ENCODE results near the gene TSN. TPM values are rescaled to one million over a fixed set of nuclear protein-coding genes. Genes with fewer than 3 reads are reported as not detected.
A peak's percentile ranks its signal among the peaks of the same experiment; 100 is the strongest.

Gene TSN
- total RNA-seq (2021; ENCODE audit: unreplicated experiment) (96.0 TPM), Bru-seq, nascent RNA (percentile 94 among the genes with signal in this experiment), BruChase-seq, experiment 1, labeled RNA remaining after a 2-hour chase (percentile 97 among the genes with signal in this experiment), BruChase-seq, experiment 2, labeled RNA remaining after a 6-hour chase (percentile 99 among the genes with signal in this experiment)
- 70.7 TPM for polyA plus RNA-seq (2012; ENCODE audit: insufficient read length)
- long read RNA-seq, transcript TSN-202 (6 exons, 1,436 nt): minor isoform, 7 of 416 reads
- long read RNA-seq, transcript TSN-201 (6 exons, 3,420 nt): major isoform, 373 of 416 reads
- long read RNA-seq, transcript TSN-204 (6 exons, 2,843 nt): minor isoform, 5 of 416 reads
- long read RNA-seq, partial matches to known transcripts: 4 of 416 reads
- long read RNA-seq, other reads (novel, unspliced or antisense): 23 of 416 reads

DNA sequence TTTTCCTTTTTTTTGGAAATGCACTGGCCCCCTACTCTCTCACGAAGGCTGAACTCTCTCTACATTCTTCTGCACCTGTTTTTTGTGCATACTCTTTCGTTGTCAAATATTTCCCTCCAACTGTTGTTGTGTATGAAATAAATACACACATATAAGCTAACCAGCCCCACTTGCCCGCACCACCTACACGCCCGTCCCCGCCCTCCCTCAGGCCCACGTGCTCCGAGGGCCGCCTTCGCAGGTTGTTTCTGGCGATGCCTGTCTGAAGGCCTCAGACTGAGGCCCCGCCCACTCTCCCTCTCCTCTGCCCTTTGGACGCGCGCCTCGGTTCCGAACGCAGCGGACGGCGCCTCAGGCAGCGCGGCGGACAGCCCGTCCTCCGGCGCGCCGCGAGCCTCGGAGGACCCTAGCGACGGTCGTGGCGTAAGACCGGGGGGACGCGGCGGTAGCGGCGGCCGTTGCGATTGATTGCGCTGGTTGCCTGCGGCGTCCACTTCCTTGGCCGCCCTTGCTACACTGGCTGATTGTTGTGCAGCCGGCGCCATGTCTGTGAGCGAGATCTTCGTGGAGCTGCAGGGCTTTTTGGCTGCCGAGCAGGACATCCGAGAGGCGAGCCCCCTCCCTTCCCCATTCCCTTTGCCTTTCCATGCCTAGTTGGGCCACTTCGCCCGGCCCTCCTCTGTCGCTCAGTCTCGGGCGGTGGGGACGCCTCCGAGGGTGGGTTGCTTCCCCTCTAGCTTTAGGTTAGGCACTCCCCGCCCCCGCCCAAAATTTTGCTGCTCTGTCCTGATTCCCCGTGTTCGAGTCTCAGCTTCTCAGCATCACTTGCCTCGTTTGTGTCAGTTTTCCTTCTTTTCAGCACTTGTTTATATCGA, at the start of gene TSN:
TSS of gene TSN (plus strand) at position 415 of the 875 bp plus-strand sequence. CDS start at position 544, 129 bp downstream.
- ATAC-seq: peak; percentile 99
- TF ChIP-seq, protein P1, sequence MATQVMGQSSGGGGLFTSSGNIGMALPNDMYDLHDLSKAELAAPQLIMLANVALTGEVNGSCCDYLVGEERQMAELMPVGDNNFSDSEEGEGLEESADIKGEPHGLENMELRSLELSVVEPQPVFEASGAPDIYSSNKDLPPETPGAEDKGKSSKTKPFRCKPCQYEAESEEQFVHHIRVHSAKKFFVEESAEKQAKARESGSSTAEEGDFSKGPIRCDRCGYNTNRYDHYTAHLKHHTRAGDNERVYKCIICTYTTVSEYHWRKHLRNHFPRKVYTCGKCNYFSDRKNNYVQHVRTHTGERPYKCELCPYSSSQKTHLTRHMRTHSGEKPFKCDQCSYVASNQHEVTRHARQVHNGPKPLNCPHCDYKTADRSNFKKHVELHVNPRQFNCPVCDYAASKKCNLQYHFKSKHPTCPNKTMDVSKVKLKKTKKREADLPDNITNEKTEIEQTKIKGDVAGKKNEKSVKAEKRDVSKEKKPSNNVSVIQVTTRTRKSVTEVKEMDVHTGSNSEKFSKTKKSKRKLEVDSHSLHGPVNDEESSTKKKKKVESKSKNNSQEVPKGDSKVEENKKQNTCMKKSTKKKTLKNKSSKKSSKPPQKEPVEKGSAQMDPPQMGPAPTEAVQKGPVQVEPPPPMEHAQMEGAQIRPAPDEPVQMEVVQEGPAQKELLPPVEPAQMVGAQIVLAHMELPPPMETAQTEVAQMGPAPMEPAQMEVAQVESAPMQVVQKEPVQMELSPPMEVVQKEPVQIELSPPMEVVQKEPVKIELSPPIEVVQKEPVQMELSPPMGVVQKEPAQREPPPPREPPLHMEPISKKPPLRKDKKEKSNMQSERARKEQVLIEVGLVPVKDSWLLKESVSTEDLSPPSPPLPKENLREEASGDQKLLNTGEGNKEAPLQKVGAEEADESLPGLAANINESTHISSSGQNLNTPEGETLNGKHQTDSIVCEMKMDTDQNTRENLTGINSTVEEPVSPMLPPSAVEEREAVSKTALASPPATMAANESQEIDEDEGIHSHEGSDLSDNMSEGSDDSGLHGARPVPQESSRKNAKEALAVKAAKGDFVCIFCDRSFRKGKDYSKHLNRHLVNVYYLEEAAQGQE (IDR thresholded peaks at IDR 0.05; ENCODE audit: insufficient read depth in 1 of 2, low read depth in 2 of 2, low read length in 1 of 2): no peak
- TF ChIP-seq SIN3A (IDR thresholded peaks at IDR 0.05; ENCODE audit: borderline replicate concordance, insufficient read depth, low read depth, low read length): peak; percentile 66; the same call in 1 of the 2 replicates
- TF ChIP-seq TCF7L2 (IDR thresholded peaks at IDR 0.05; ENCODE audit: low read depth, low read length): no peak
- TF ChIP-seq POLR2AphosphoS5 (IDR thresholded peaks at IDR 0.05; ENCODE audit: low read depth, low read length): peak; percentile 79
- TF ChIP-seq, protein P2, sequence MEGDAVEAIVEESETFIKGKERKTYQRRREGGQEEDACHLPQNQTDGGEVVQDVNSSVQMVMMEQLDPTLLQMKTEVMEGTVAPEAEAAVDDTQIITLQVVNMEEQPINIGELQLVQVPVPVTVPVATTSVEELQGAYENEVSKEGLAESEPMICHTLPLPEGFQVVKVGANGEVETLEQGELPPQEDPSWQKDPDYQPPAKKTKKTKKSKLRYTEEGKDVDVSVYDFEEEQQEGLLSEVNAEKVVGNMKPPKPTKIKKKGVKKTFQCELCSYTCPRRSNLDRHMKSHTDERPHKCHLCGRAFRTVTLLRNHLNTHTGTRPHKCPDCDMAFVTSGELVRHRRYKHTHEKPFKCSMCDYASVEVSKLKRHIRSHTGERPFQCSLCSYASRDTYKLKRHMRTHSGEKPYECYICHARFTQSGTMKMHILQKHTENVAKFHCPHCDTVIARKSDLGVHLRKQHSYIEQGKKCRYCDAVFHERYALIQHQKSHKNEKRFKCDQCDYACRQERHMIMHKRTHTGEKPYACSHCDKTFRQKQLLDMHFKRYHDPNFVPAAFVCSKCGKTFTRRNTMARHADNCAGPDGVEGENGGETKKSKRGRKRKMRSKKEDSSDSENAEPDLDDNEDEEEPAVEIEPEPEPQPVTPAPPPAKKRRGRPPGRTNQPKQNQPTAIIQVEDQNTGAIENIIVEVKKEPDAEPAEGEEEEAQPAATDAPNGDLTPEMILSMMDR (IDR thresholded peaks at IDR 0.05): no peak
- CTCF ChIA-PET: interaction anchor here (0.6 kb wide), 1 partner anchor 1331 kb away, joined by 3 read pairs; no protein-coding TSS in a partner anchor
- POLR2A ChIA-PET: interaction anchor here (0.7 kb wide), 3 partner anchors 224 to 419 kb away, joined by 3 to 4 read pairs (median 3); partner anchors contain the start of gene RNU4ATAC
- Histone ChIP-seq H3K4me1 (ENCODE audit: control insufficient read depth, insufficient read depth, low read length) (peaks cover 11% of the 10 kb centered on the region), H3K27me3 (ENCODE audit: control insufficient read depth, insufficient read depth, low read length) (no peaks in the 10 kb centered on the region), H3K4me3 (ENCODE audit: low read depth in 2 of 2, low read length in 2 of 2) (peak within 1 kb of the TSS; percentile 100), H3K36me3 (ENCODE audit: control insufficient read depth, insufficient read depth, low read length) (peaks cover 23% of the 10 kb centered on the region), H3K27ac (ENCODE audit: low read length) (peak within 1 kb of the TSS; percentile 98), H3K9me3 (ENCODE audit: control insufficient read depth, insufficient read depth, low read depth, low read length) (no peaks in the 10 kb centered on the region)
- intact Hi-C loops (cut with micrococcal nuclease; ENCODE audit: unreplicated experiment) (no loop called here), in situ Hi-C loops (cut with HindIII; ENCODE audit: low pct_unique_long_range_greater_than_20kb, low sequenced_read_pairs) (no loop called here)
- peak; percentile 82 for DNase-seq (ENCODE audit: low read depth, low spot score)
- no TSS peak for BruUV-seq (replicated peaks)

DNA sequence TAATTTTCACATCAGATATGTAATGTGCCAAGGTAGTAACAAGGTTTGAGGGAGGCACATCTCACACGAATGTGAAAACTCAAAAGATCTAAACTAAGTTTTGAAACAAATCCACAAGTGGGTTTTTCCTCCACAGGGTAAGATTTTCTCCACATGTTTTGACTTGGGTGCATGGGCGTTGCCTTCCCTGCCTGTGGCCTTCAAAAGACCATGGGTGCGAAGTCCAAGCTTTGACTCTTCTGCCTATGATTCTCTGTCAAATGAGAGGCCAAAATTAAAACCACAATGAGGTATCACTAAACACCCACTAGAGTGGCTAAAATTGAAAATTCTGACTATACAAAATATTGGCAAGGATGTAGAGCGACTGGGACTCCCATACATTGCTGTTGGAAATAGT, 49.5 kb upstream of the TSN start:
- no peaks in the 10 kb centered on the region; the same call in 1 of the 2 replicates for H3K4me1 ChIP-seq (ENCODE audit: control insufficient read depth, insufficient read depth, low read length)
- in situ Hi-C loops (cut with HindIII; ENCODE audit: low pct_unique_long_range_greater_than_20kb, low sequenced_read_pairs): no loop called here
- no peak overlapping the region for H3K27ac ChIP-seq (ENCODE audit: low read length)
- ATAC-seq (no peak), DNase-seq (ENCODE audit: low read depth, low spot score) (no peak)
- TF ChIP-seq, protein P2 (IDR thresholded peaks at IDR 0.05): no peak
- TF ChIP-seq TCF7L2 (IDR thresholded peaks at IDR 0.05; ENCODE audit: low read depth, low read length) (no peak), POLR2AphosphoS5 (IDR thresholded peaks at IDR 0.05; ENCODE audit: low read depth, low read length) (no peak), SIN3A (IDR thresholded peaks at IDR 0.05; ENCODE audit: borderline replicate concordance, insufficient read depth, low read depth, low read length) (no peak)
- TF ChIP-seq, protein P1 (IDR thresholded peaks at IDR 0.05; ENCODE audit: insufficient read depth in 1 of 2, low read depth in 2 of 2, low read length in 1 of 2): no peak
- H3K9me3 ChIP-seq (ENCODE audit: control insufficient read depth, insufficient read depth, low read depth, low read length): no peaks in the 10 kb centered on the region
- intact Hi-C loops (cut with micrococcal nuclease; ENCODE audit: unreplicated experiment): no loop called here
- BruUV-seq (replicated peaks): no TSS peak
- no peaks in the 10 kb centered on the region for H3K36me3 ChIP-seq (ENCODE audit: control insufficient read depth, insufficient read depth, low read length)
- no peak overlapping the region for H3K4me3 ChIP-seq (ENCODE audit: low read depth in 2 of 2, low read length in 2 of 2)
- no peaks in the 10 kb centered on the region for H3K27me3 ChIP-seq (ENCODE audit: control insufficient read depth, insufficient read depth, low read length)
- CTCF ChIA-PET: interaction anchor here (0.6 kb wide), 1 partner anchor 31 kb away, joined by 10 read pairs; the partner anchor contains the start of gene NIFK
- POLR2A ChIA-PET: no interaction called here
